Measurements from ENCODE around the gene SLC2A6.

SLC2A6 gene

GRCh38 chr9:133485531-133486260 lies 6.8 kb upstream of the SLC2A6 start:
- TF ChIP-seq MYC (IDR thresholded peaks at IDR 0.05; ENCODE audit: low read depth, low read length) (0 out of 2 replicates have a peak, but pooled peaks have one; percentile 16), MAX (IDR thresholded peaks at IDR 0.05; ENCODE audit: low read depth, low read length) (no peak)
- peak; percentile 81 for DNase-seq (ENCODE audit: low read depth)
- no peak overlapping the region for H3K4me3 ChIP-seq (ENCODE audit: low read depth, low read length)

GRCh38 chr9:133484671-133485437 lies 6.0 kb upstream of the SLC2A6 start:
- no peak overlapping the region for H3K4me3 ChIP-seq (ENCODE audit: low read depth, low read length)
- no peak for DNase-seq (ENCODE audit: low read depth)
- no peak for TF ChIP-seq MYC (IDR thresholded peaks at IDR 0.05; ENCODE audit: low read depth, low read length)
- no peak for TF ChIP-seq CTCF (IDR thresholded peaks at IDR 0.05; ENCODE audit: low read depth, low read length)
- TF ChIP-seq MAX (IDR thresholded peaks at IDR 0.05; ENCODE audit: low read depth, low read length) = no peak
- no peak for TF ChIP-seq POLR2A (IDR thresholded peaks at IDR 0.05; ENCODE audit: extremely low read depth, insufficient read length)

GRCh38 chr9:133483611-133484010 lies 4.7 kb upstream of the SLC2A6 start:
- TF ChIP-seq MYC (IDR thresholded peaks at IDR 0.05; ENCODE audit: low read depth, low read length) (no peak), CTCF (IDR thresholded peaks at IDR 0.05; ENCODE audit: low read depth, low read length) (no peak), MAX (IDR thresholded peaks at IDR 0.05; ENCODE audit: low read depth, low read length) (no peak), POLR2A (IDR thresholded peaks at IDR 0.05; ENCODE audit: extremely low read depth, insufficient read length) (no peak)
- DNase-seq (ENCODE audit: low read depth) = no peak
- H3K4me3 ChIP-seq (ENCODE audit: low read depth, low read length) = no peak overlapping the region

- TF ChIP-seq CTCF (IDR thresholded peaks at IDR 0.05; ENCODE audit: low read depth, low read length) = no peak
- TF ChIP-seq MAX (IDR thresholded peaks at IDR 0.05; ENCODE audit: low read depth, low read length) = no peak
- TF ChIP-seq MYC (IDR thresholded peaks at IDR 0.05; ENCODE audit: low read depth, low read length) = no peak
- no peak for TF ChIP-seq POLR2A (IDR thresholded peaks at IDR 0.05; ENCODE audit: extremely low read depth, insufficient read length)
- peak overlapping the region; percentile 55 for H3K4me3 ChIP-seq (ENCODE audit: low read depth, low read length)
- DNase-seq (ENCODE audit: low read depth) = peak; percentile 70
Observed at GRCh38 chr9:133477992-133478850, 678 bp downstream of the SLC2A6 start.

GRCh38 chr9:133477461-133477860 lies 1.4 kb downstream of the SLC2A6 start:
- TF ChIP-seq CTCF (IDR thresholded peaks at IDR 0.05; ENCODE audit: low read depth, low read length) (no peak), MYC (IDR thresholded peaks at IDR 0.05; ENCODE audit: low read depth, low read length) (no peak), POLR2A (IDR thresholded peaks at IDR 0.05; ENCODE audit: extremely low read depth, insufficient read length) (no peak), MAX (IDR thresholded peaks at IDR 0.05; ENCODE audit: low read depth, low read length) (no peak)
- H3K4me3 ChIP-seq (ENCODE audit: low read depth, low read length) = peak overlapping the region; percentile 55
- DNase-seq (ENCODE audit: low read depth) = no peak
